ENCODE measurements around the gene VPS35. TPM values are rescaled to one million over a fixed set of nuclear protein-coding genes. Genes with fewer than 3 reads are reported as not detected.

The VPS35 gene
- total RNA-seq, 2 donors from 2014 or later: 99.1 to 107 TPM

DNA sequence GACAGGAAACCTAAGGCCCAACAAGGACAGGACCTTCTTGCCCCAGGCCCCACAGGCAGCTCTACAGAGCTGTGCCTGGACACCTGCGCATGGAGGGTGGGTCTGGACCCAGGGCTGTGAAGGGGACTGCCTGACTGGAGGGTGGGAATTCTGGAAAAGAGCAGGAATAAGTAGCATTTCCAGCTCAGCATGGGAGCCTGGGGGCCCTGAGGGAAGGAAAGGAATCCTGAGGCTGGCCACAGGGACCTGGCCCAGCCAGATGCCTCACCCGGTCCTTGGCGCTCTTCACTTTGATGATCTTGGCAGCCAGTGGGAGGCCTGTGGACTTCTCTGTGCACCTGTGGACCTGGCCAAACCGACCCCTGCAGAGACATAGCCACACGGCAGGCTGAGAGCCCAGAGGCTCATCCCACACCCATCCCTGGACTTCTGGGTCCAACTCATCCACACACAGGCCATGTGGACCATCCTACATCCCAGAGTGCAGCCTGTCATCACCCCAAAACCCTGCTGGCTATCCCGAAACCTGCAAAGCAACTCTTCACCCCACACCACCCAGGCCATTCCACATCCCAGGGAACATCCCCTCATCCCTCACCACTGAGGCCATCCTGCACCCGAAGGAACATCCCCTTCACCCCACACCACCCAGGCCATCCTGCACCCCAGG lies 40.5 kb upstream of the VPS35 start:
- intact Hi-C loops (cut with DNase I): no loop called here
- Histone ChIP-seq H3K27ac (no peak overlapping the region), H3K4me1 (replicated peaks) (no peaks in the 10 kb centered on the region), H3K27me3 (replicated peaks; ENCODE audit: insufficient read depth) (no peaks in the 10 kb centered on the region), H3K4me3 (no peak overlapping the region), H3K36me3 (no peaks in the 10 kb centered on the region), H3K9me3 (no peaks in the 10 kb centered on the region)
- no peak for TF ChIP-seq POLR2AphosphoS5 (IDR thresholded peaks at IDR 0.05)
- TF ChIP-seq, protein P1, sequence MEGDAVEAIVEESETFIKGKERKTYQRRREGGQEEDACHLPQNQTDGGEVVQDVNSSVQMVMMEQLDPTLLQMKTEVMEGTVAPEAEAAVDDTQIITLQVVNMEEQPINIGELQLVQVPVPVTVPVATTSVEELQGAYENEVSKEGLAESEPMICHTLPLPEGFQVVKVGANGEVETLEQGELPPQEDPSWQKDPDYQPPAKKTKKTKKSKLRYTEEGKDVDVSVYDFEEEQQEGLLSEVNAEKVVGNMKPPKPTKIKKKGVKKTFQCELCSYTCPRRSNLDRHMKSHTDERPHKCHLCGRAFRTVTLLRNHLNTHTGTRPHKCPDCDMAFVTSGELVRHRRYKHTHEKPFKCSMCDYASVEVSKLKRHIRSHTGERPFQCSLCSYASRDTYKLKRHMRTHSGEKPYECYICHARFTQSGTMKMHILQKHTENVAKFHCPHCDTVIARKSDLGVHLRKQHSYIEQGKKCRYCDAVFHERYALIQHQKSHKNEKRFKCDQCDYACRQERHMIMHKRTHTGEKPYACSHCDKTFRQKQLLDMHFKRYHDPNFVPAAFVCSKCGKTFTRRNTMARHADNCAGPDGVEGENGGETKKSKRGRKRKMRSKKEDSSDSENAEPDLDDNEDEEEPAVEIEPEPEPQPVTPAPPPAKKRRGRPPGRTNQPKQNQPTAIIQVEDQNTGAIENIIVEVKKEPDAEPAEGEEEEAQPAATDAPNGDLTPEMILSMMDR (IDR thresholded peaks at IDR 0.05): no peak
- no peak for TF ChIP-seq POLR2A (IDR thresholded peaks at IDR 0.05)
- WGBS: 96% methylated on average over 7 of the region's 7 CpGs
- DNase-seq (ENCODE audit: low spot score): no peak

DNA sequence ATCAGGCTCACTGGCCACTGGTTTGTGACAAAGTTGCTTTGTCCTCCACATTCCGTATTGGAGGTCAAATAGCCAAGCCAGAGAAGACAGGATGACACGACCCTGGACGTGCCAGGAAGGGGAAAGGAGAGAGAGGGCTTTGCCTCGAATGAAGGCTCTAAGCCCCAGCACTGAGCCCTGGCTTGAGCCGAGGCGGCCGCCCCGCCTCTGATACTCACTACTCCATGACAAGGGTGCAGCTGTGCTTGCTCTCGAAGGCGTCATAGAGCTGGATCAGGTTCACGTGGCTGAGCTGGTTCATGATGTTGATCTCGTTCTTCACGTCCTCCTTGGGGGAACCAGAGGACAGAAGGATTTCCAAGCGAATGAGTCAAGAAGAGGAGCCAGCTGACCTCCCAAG lies 39.8 kb upstream of the VPS35 start:
- Histone ChIP-seq H3K9me3 (no peaks in the 10 kb centered on the region), H3K27me3 (replicated peaks; ENCODE audit: insufficient read depth) (no peaks in the 10 kb centered on the region), H3K4me3 (no peak overlapping the region), H3K4me1 (replicated peaks) (no peaks in the 10 kb centered on the region), H3K36me3 (no peaks in the 10 kb centered on the region), H3K27ac (no peak overlapping the region)
- DNase-seq (ENCODE audit: low spot score): no peak
- intact Hi-C loops (cut with DNase I): no loop called here
- TF ChIP-seq, protein P1 (IDR thresholded peaks at IDR 0.05): no peak
- no peak for TF ChIP-seq POLR2A (IDR thresholded peaks at IDR 0.05)
- no peak for TF ChIP-seq POLR2AphosphoS5 (IDR thresholded peaks at IDR 0.05)
- 80% methylated on average over 14 of the region's 14 CpGs for WGBS

DNA sequence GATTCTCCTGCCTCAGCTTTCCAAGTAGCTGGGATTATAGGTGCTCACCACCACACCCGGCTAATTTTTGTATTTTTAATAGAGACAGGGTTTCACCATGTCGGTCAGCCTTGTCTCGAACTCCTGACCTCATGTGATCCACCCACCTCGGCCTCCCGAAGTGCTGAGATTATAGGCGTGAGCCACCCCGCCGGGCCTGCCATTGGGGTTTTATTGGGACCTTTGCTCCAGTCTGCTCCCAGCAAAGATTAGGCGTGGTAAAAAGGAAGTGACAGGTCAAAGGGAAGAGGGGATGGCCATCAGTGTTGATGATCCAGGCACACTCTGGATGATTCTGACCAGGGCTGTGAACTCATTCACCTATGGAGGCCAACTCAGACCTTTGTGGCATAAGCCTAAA lies 38.7 kb upstream of the VPS35 start:
- intact Hi-C loops (cut with DNase I): no loop called here
- 94% methylated on average over 9 of the region's 9 CpGs for WGBS
- no peak overlapping the region for H3K27ac ChIP-seq
- DNase-seq (ENCODE audit: low spot score): no peak
- H3K4me1 ChIP-seq (replicated peaks): no peaks in the 10 kb centered on the region
- TF ChIP-seq, protein P1 (IDR thresholded peaks at IDR 0.05): no peak
- no peak for TF ChIP-seq POLR2A (IDR thresholded peaks at IDR 0.05)
- TF ChIP-seq POLR2AphosphoS5 (IDR thresholded peaks at IDR 0.05): no peak
- no peak overlapping the region for H3K4me3 ChIP-seq
- no peaks in the 10 kb centered on the region for H3K27me3 ChIP-seq (replicated peaks; ENCODE audit: insufficient read depth)
- H3K36me3 ChIP-seq: no peaks in the 10 kb centered on the region
- no peaks in the 10 kb centered on the region for H3K9me3 ChIP-seq

DNA sequence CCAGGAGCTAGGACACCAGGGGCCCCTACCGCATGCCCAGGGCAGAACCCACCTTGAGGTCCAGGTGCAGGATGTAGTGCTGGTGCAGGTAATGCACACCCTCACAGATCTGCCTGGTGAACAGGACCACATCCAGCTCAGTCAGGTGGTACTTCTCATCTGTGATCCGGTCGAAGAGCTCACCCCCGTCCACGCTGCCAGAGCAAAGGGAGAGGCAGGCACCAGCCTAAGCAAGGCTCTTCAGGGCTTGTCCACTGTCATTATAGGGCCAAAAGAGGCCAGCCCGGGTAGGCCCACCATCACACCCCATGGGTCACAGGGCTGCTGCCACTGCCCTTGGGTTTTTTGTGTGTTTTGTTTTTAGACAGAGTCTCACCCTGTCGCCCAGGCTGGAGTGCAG lies 38.2 kb upstream of the VPS35 start:
- Histone ChIP-seq H3K27ac (no peak overlapping the region), H3K27me3 (replicated peaks; ENCODE audit: insufficient read depth) (no peaks in the 10 kb centered on the region), H3K4me3 (no peak overlapping the region), H3K4me1 (replicated peaks) (no peaks in the 10 kb centered on the region), H3K36me3 (no peaks in the 10 kb centered on the region), H3K9me3 (no peaks in the 10 kb centered on the region)
- no peak for DNase-seq (ENCODE audit: low spot score)
- intact Hi-C loops (cut with DNase I): no loop called here
- TF ChIP-seq, protein P1 (IDR thresholded peaks at IDR 0.05): no peak
- TF ChIP-seq POLR2A (IDR thresholded peaks at IDR 0.05) (no peak), POLR2AphosphoS5 (IDR thresholded peaks at IDR 0.05) (no peak)
- WGBS: 88% methylated on average over 7 of the region's 7 CpGs

DNA sequence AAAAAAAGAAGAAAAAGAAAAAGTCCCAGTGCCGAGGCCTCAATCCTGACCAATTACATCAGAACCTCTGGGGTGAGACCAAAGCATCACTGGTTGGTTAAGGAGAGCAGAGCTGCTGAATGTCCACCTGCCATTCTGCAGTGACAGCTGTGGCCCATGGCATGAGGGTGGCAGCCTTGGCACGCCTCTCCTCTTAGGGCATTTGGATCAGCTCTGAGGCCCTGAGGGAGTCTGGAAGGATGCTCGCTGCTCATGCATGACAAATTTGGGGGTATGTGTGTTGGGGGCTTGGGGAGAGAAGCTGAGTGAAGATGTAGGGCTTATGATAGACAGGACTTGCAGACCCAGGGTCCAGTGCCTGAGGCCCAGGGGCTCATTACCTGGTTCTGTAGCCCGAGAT lies 32.9 kb upstream of the VPS35 start:
- H3K4me3 ChIP-seq: no peak overlapping the region
- TF ChIP-seq, protein P1 (IDR thresholded peaks at IDR 0.05): no peak
- TF ChIP-seq POLR2A (IDR thresholded peaks at IDR 0.05): no peak
- no peak for TF ChIP-seq POLR2AphosphoS5 (IDR thresholded peaks at IDR 0.05)
- WGBS: 90% methylated on average over 4 of the region's 4 CpGs
- no peaks in the 10 kb centered on the region for H3K36me3 ChIP-seq
- H3K27ac ChIP-seq: no peak overlapping the region
- intact Hi-C loops (cut with DNase I): no loop called here
- H3K27me3 ChIP-seq (replicated peaks; ENCODE audit: insufficient read depth): no peaks in the 10 kb centered on the region
- H3K4me1 ChIP-seq (replicated peaks): no peaks in the 10 kb centered on the region
- DNase-seq (ENCODE audit: low spot score): no peak
- no peaks in the 10 kb centered on the region for H3K9me3 ChIP-seq
